H9 (cell line): ENCODE data around the gene ARHGEF1. TPM values are rescaled to one million over a fixed set of nuclear protein-coding genes. Genes with fewer than 3 reads are reported as not detected.

Experiments used
- DNase-seq: peaks from one replicate; pipeline ENCODE4 v3.0.0-alpha.2; 2017
- H2AFZ ChIP-seq: one replicate; pipeline ENCODE4 v1.6.1; 2013; ENCODE audit warnings: mild to moderate bottlenecking, low read length, control low read depth, moderate library complexity
- H2AK5ac ChIP-seq: 2 replicates; pipeline ENCODE4 v1.6.1; 2013; ENCODE audit warnings: low read length, control low read depth, mixed read lengths; ENCODE audit not compliant: insufficient read length
- H2BK120ac ChIP-seq: one replicate; pipeline ENCODE4 v1.6.1; 2013; ENCODE audit warnings: low read depth, mild to moderate bottlenecking, low read length, control low read depth, inconsistent platforms; ENCODE audit not compliant: poor library complexity, severe bottlenecking
- H2BK12ac ChIP-seq: 2 replicates; pipeline ENCODE4 v1.6.1; 2013; ENCODE audit warnings: low read length, control low read depth, mixed read lengths, low read depth; ENCODE audit not compliant: insufficient read length
- H2BK15ac ChIP-seq: 2 replicates; pipeline ENCODE4 v1.6.1; 2013; ENCODE audit warnings: low read depth, low read length, control low read depth
- H2BK20ac ChIP-seq: one replicate; pipeline ENCODE4 v1.6.1; 2013; ENCODE audit warnings: low read depth, mild to moderate bottlenecking, low read length, control low read depth, inconsistent platforms; ENCODE audit not compliant: poor library complexity, severe bottlenecking
- H2BK5ac ChIP-seq: 2 replicates; pipeline ENCODE4 v1.6.1; 2013; ENCODE audit warnings: low read length, control low read depth, mixed read lengths; ENCODE audit not compliant: insufficient read length
- H3K14ac ChIP-seq: 2 replicates; pipeline ENCODE4 v1.6.1; 2013; ENCODE audit warnings: low read length, control low read depth; ENCODE audit not compliant: insufficient read depth
- H3K18ac ChIP-seq: 2 replicates; pipeline ENCODE4 v1.6.1; 2013; ENCODE audit warnings: low read depth, mild to moderate bottlenecking, mixed read lengths, low read length, control low read depth; ENCODE audit not compliant: insufficient read length
- H3K23ac ChIP-seq: 2 replicates; pipeline ENCODE4 v1.6.1; 2013; ENCODE audit warnings: low read length, control low read depth, mixed read lengths, low read depth; ENCODE audit not compliant: insufficient read length
- H3K23me2 ChIP-seq: 2 replicates; pipeline ENCODE4 v1.6.1; 2013; ENCODE audit warnings: low read depth, mild to moderate bottlenecking, mixed read lengths, low read length, control low read depth; ENCODE audit not compliant: insufficient read length, poor library complexity, severe bottlenecking
- H3K27ac ChIP-seq: 2 replicates; pipeline ENCODE4 v1.5.1; 2013; ENCODE audit warnings: low read length, control low read depth, mixed read lengths, low read depth; ENCODE audit not compliant: insufficient read length
- H3K27me3 ChIP-seq: 2 replicates; pipeline ENCODE4 v1.6.1; 2013; ENCODE audit warnings: low read length, control low read depth, inconsistent platforms; ENCODE audit not compliant: insufficient read depth
- H3K4ac ChIP-seq: 2 replicates; pipeline ENCODE4 v1.6.1; 2013; ENCODE audit warnings: low read depth, mild to moderate bottlenecking, control low read depth, inconsistent platforms, low read length, moderate library complexity
- H3K4me1 ChIP-seq: 2 replicates; pipeline ENCODE4 v1.6.1; 2013; ENCODE audit warnings: low read length, control low read depth, inconsistent platforms; ENCODE audit not compliant: insufficient read depth
- H3K4me2 ChIP-seq: 2 replicates; pipeline ENCODE4 v1.6.1; 2013; ENCODE audit warnings: low read length, control low read depth, mixed read lengths; ENCODE audit not compliant: insufficient read length, insufficient read depth
- H3K56ac ChIP-seq: 2 replicates; pipeline ENCODE4 v1.6.1; 2013; ENCODE audit warnings: low read depth, mild to moderate bottlenecking, mixed read lengths, low read length, control low read depth; ENCODE audit not compliant: insufficient read length
- H3K79me1 ChIP-seq: 2 replicates; pipeline ENCODE4 v1.6.1; 2013; ENCODE audit warnings: low read depth, mild to moderate bottlenecking, moderate library complexity, low read length, control low read depth, inconsistent platforms; ENCODE audit not compliant: insufficient read depth, poor library complexity, severe bottlenecking
- H3K79me2 ChIP-seq: 2 replicates; pipeline ENCODE4 v1.6.1; 2013; ENCODE audit warnings: low read length, control low read depth, inconsistent platforms; ENCODE audit not compliant: insufficient read depth
- H3K9ac ChIP-seq: 2 replicates; pipeline ENCODE4 v1.6.1; 2013; ENCODE audit warnings: low read length, control low read depth, mixed read lengths; ENCODE audit not compliant: insufficient read length; ENCODE audit errors: extremely low read depth
- H3K9me3 ChIP-seq: one replicate; pipeline ENCODE4 v1.6.1; 2013; ENCODE audit warnings: low read depth, low read length, inconsistent platforms; ENCODE audit not compliant: control insufficient read depth
- H3T11ph ChIP-seq: one replicate; pipeline ENCODE4 v1.6.1; 2013; ENCODE audit warnings: mild to moderate bottlenecking, low read length, control low read depth, inconsistent platforms
- H4K20me1 ChIP-seq: one replicate; pipeline ENCODE4 v1.6.1; 2013; ENCODE audit not compliant: control insufficient read depth, insufficient read length, insufficient read depth
- H4K5ac ChIP-seq: 2 replicates; pipeline ENCODE4 v1.6.1; 2013; ENCODE audit warnings: low read depth, mild to moderate bottlenecking, mixed read lengths, low read length, control low read depth; ENCODE audit not compliant: insufficient read length
- H4K8ac ChIP-seq: replicated peaks from 2 replicates; pipeline ENCODE4 v1.6.1; 2013; ENCODE audit warnings: low read length, control low read depth, mixed read lengths, low read depth; ENCODE audit not compliant: insufficient read length
- H4K91ac ChIP-seq: 2 replicates; pipeline ENCODE4 v1.6.1; 2013; ENCODE audit warnings: low read depth, mild to moderate bottlenecking, moderate library complexity, mixed read lengths, low read length, control low read depth; ENCODE audit not compliant: insufficient read length
- H3K27ac Mint-ChIP-seq, 3 experiments: 2 replicates in 2 of 3; 3 replicates in 1 of 3; pipeline ENCODE4 v1.8.0; 2020 to 2021; ENCODE audit warnings: mixed read lengths in 3 of 3, mild to moderate bottlenecking in 1 of 3, moderate library complexity in 1 of 3
- H3K27me3 Mint-ChIP-seq: 2 replicates; pipeline ENCODE4 v1.8.0; 2021; ENCODE audit warnings: low read depth, mild to moderate bottlenecking, moderate library complexity, mixed read lengths
- H3K36me3 Mint-ChIP-seq, 3 experiments: 2 replicates in 2 of 3; 3 replicates in 1 of 3; pipeline ENCODE4 v1.8.0; 2020 to 2021; ENCODE audit warnings: low read depth in 3 of 3, mixed read lengths in 3 of 3; ENCODE audit not compliant: insufficient read depth in 1 of 3
- H3K4me1 Mint-ChIP-seq, 2 experiments: 2 replicates each; pipeline ENCODE4 v1.8.0; 2020; ENCODE audit warnings: mixed read lengths in 2 of 2
- H3K4me3 Mint-ChIP-seq, 2 experiments: 2 replicates in 1 of 2; 3 replicates in 1 of 2; pipeline ENCODE4 v1.8.0; 2020 to 2021; ENCODE audit warnings: mild to moderate bottlenecking in 2 of 2, mixed read lengths in 2 of 2, moderate library complexity in 1 of 2
- H3K9me3 Mint-ChIP-seq, 2 experiments: 2 replicates in 1 of 2; 3 replicates in 1 of 2; pipeline ENCODE4 v1.8.0; 2020; ENCODE audit warnings: mild to moderate bottlenecking in 2 of 2, mixed read lengths in 2 of 2, moderate library complexity in 1 of 2
- CTCF ChIP-seq: fragments of 200-600 bp; sonication (generic); conservative IDR thresholded peaks from 3 replicates; pipeline ENCODE4 v1.8.0; 2021; ENCODE audit warnings: antibody characterized with exemption, mild to moderate bottlenecking
- WGBS: extraction: QIAGEN DNeasy Blood & Tissue Kit; methylation state at CpG from one replicate; pipeline ENCODE4 v1.1.7; 2013; ENCODE audit warnings: missing lambda C conversion rate, low lambda C conversion rate, mixed read lengths; ENCODE audit not compliant: insufficient read length; ENCODE audit errors: extremely low coverage; 5-methylcytosine and 5-hydroxymethylcytosine counted together
- total RNA-seq: library from RNA; stranded (reverse); gene quantifications from 2 replicates; pipeline ENCODE4 v1.2.1, GENCODE V29; 2021

Gene ARHGEF1
- total RNA-seq, 1 experiment from 2014 or later = 50.3 TPM

GRCh38 chr19:41947091-41947490 is 64.1 kb downstream of the ARHGEF1 start:
- Histone ChIP-seq H3K4me1 (no peaks in the 10 kb centered on the region), H2AK5ac (no peak overlapping the region), H3T11ph (no peak overlapping the region), H3K56ac (no peak overlapping the region), H3K9ac (no peak overlapping the region), H3K79me1 (no peaks in the 10 kb centered on the region), H3K27me3 (no peaks in the 10 kb centered on the region), H3K79me2 (no peaks in the 10 kb centered on the region), H3K18ac (no peak overlapping the region), H3K4me2 (no peak overlapping the region), H2BK5ac (no peak overlapping the region), H3K14ac (no peak overlapping the region), H4K91ac (no peak overlapping the region), H4K20me1 (no peaks in the 10 kb centered on the region), H4K5ac (no peak overlapping the region), H4K8ac (no peak overlapping the region), H3K27ac (no peak overlapping the region), H2BK12ac (no peak overlapping the region), H3K23me2 (peaks cover 4% of the 10 kb centered on the region), H2AFZ (no peak overlapping the region), H2BK15ac (no peak overlapping the region), H3K4ac (no peak overlapping the region), H2BK120ac (no peak overlapping the region), H2BK20ac (no peak overlapping the region), H3K23ac (no peak overlapping the region), H3K9me3 (no peaks in the 10 kb centered on the region)
- H3K9me3 Mint-ChIP-seq = no peaks in the 10 kb centered on the region
- no peak overlapping the region for H3K4me3 Mint-ChIP-seq
- no peak for DNase-seq
- no peak overlapping the region for H3K27ac Mint-ChIP-seq
- no CpG with 5 or more reads among the region's 3 CpGs for WGBS
- peaks cover 2 to 7% of the 10 kb centered on the region in 2 experiments; a peak in 3 of 4 replicates for H3K4me1 Mint-ChIP-seq
- peaks cover 45% of the 10 kb centered on the region for H3K27me3 Mint-ChIP-seq
- no peaks in the 10 kb centered on the region for H3K36me3 Mint-ChIP-seq
- no peak for TF ChIP-seq CTCF
